GM12878 (cell line): ENCODE results near the gene ARHGEF17. TPM values are rescaled to one million over a fixed set of nuclear protein-coding genes. Genes with fewer than 3 reads are reported as not detected.

Source experiments
- ATAC-seq: fragments of 200-7000 bp; cut with Tn5 transposase; 3 replicates; pipeline ENCODE4 v1.9.1; 2020; ENCODE audit warnings: mild to moderate bottlenecking, moderate library complexity
- BruUV-seq: library from RNA; stranded (reverse); fragments of 400-500 nt; replicated peaks from 2 replicates; lab custom pipeline; 2021; lab: Mats Ljungman, UMichigan
- CTCF ChIA-PET: fragments of 300-600 bp; sonication (Branson Sonifier 250); formaldehyde crosslinking; extraction: SDS; loops from one replicate; lab custom pipeline; 2021; ENCODE audit warnings: inconsistent platforms; lab: Yijun Ruan, JAX
- POLR2A ChIA-PET: fragments of 350-600 bp; formaldehyde crosslinking; extraction: SDS; loops from one replicate; lab custom pipeline; 2021; ENCODE audit warnings: inconsistent platforms; lab: Charles Lee
- RAD21 ChIA-PET: fragments of 300-600 bp; sonication (Branson Sonifier 250); formaldehyde crosslinking; loops from one replicate; lab custom pipeline; 2023; ENCODE audit warnings: antibody characterized with exemption; ENCODE audit not compliant: unreplicated experiment; lab: Charles Lee
- SMC1A ChIA-PET: fragments of 300-600 bp; sonication (Branson Sonifier 250); formaldehyde crosslinking; loops from one replicate; lab custom pipeline; 2023; ENCODE audit not compliant: unreplicated experiment, uncharacterized antibody; lab: Charles Lee
- DNase-seq: peaks from one replicate; pipeline ENCODE4 v3.0.0-alpha.2; 2011; ENCODE audit warnings: low read depth, low spot score
- FAIRE-seq: peaks from 3 replicates; lab custom pipeline; 2011; peaks lifted over from hg19 to GRCh38; lab: Jason Lieb, UNC
- H2AFZ ChIP-seq: 2 replicates; pipeline ENCODE4 v1.6.0; 2011; ENCODE audit warnings: low read depth, low read length, control low read depth; ENCODE audit not compliant: control insufficient read depth
- H3K27ac ChIP-seq: 2 replicates; pipeline ENCODE4 v1.5.1; 2011; ENCODE audit warnings: control low read depth; ENCODE audit not compliant: control insufficient read depth, insufficient read depth
- H3K27me3 ChIP-seq, 2 experiments: replicated peaks in 1 of 2; 2 replicates each; pipeline versions ENCODE4 v1.6.0 to v1.6.1; 2011; ENCODE audit warnings: low read length in 1 of 2; ENCODE audit not compliant: control insufficient read depth in 2 of 2, insufficient read depth in 2 of 2
- H3K36me3 ChIP-seq, 2 experiments: 2 replicates each; pipeline ENCODE4 v1.5.1; 2011; ENCODE audit warnings: low read length in 1 of 2; ENCODE audit not compliant: control insufficient read depth in 2 of 2, insufficient read depth in 2 of 2
- H3K4me1 ChIP-seq: 2 replicates; pipeline ENCODE4 v1.6.1; 2011; ENCODE audit warnings: mild to moderate bottlenecking, low read length, moderate library complexity, mixed read lengths; ENCODE audit not compliant: control insufficient read depth, insufficient read depth
- H3K4me2 ChIP-seq: 2 replicates; pipeline ENCODE4 v1.6.0; 2011; ENCODE audit warnings: control low read depth; ENCODE audit not compliant: control insufficient read depth, insufficient read depth
- H3K4me3 ChIP-seq: fragments of 200-600 bp; sonication (generic); 2 replicates; pipeline ENCODE4 v1.5.1; 2016
- H3K79me2 ChIP-seq: 2 replicates; pipeline ENCODE4 v1.6.0; 2011; ENCODE audit warnings: low read length; ENCODE audit not compliant: control insufficient read depth, insufficient read depth
- H3K9ac ChIP-seq: 2 replicates; pipeline ENCODE4 v1.8.0; 2011; ENCODE audit warnings: low read length, control low read depth, mixed read lengths; ENCODE audit not compliant: control insufficient read depth, insufficient read depth
- H3K9me3 ChIP-seq: replicated peaks from 3 replicates; pipeline ENCODE4 v1.5.1; 2011; ENCODE audit warnings: mild to moderate bottlenecking, low read length; ENCODE audit not compliant: control insufficient read depth, insufficient read depth
- H4K20me1 ChIP-seq: 2 replicates; pipeline ENCODE4 v1.6.0; 2011; ENCODE audit not compliant: control insufficient read depth, insufficient read depth
- HDGF ChIP-seq: fragments of 450-650 bp; IDR thresholded peaks from 2 replicates; pipeline ENCODE4 v1.6.1; 2016; ENCODE audit warnings: antibody characterized with exemption
- MLLT1 ChIP-seq: fragments of 450-650 bp; IDR thresholded peaks from 2 replicates; pipeline ENCODE4 v1.6.1; 2016; ENCODE audit warnings: mild to moderate bottlenecking
- MXI1 ChIP-seq: fragments of 150-350 bp; IDR thresholded peaks from 2 replicates; pipeline ENCODE4 v1.6.1; 2011; ENCODE audit warnings: low read depth, mild to moderate bottlenecking, inconsistent platforms, low read length, improper control_type of control experiment
- MYB ChIP-seq: fragments of 150-350 bp; IDR thresholded peaks from 2 replicates; pipeline ENCODE4 v1.6.1; 2014; ENCODE audit warnings: mild to moderate bottlenecking, low read depth, low read length, borderline replicate concordance
- NKRF ChIP-seq: fragments of 450-650 bp; conservative IDR thresholded peaks from 2 replicates; pipeline ENCODE4 v1.6.1; 2017; ENCODE audit warnings: mild to moderate bottlenecking, moderate library complexity
- PAX5 ChIP-seq: IDR thresholded peaks from 2 replicates; pipeline ENCODE4 v1.6.1; 2011; ENCODE audit warnings: low read depth, low read length, borderline replicate concordance
- REST ChIP-seq: IDR thresholded peaks from 2 replicates; pipeline ENCODE4 v1.6.1; 2012; ENCODE audit warnings: mild to moderate bottlenecking, low read depth, low read length
- SMARCA5 ChIP-seq: fragments of 450-650 bp; IDR thresholded peaks from 2 replicates; pipeline ENCODE4 v1.6.1; 2017; ENCODE audit warnings: mild to moderate bottlenecking
- TBL1XR1 ChIP-seq: IDR thresholded peaks from 2 replicates; pipeline ENCODE4 v1.6.1; 2012; ENCODE audit warnings: low read depth, low read length, improper control_type of control experiment
- WGBS: methylation state at CpG from one replicate; pipeline ENCODE4 v1.1.6; 2016; ENCODE audit warnings: low lambda C conversion rate; ENCODE audit not compliant: insufficient replicate concordance, insufficient coverage; ENCODE audit errors: missing lambda C conversion rate; 5-methylcytosine and 5-hydroxymethylcytosine counted together
- in situ Hi-C: fragments of 300-500 bp; cut with MboI; formaldehyde crosslinking; loops from 9 replicates; pipeline ENCODE4 v1.14.3; 2018; ENCODE audit warnings: mixed read lengths
- intact Hi-C: fragments of 100-400 bp; cut with micrococcal nuclease; formaldehyde crosslinking; loops from one replicate; pipeline ENCODE4 v1.14.2; 2022; ENCODE audit not compliant: unreplicated experiment
- polyA plus RNA-seq, 11 experiments: library from polyadenylated mRNA; depleted of rRNA in 4 of 11; unstranded in 6 of 11; stranded (reverse) in 5 of 11; fragments of >200 nt; fragmentation: Nextera tagmentation in 4 of 11; fragmentation: Illumina TruSeq in 1 of 11; extraction: Ambion mirVana in 4 of 11; extraction: Trizol in 1 of 11; gene quantifications; 1 replicate in 1 of 11; 2 replicates in 10 of 11; pipeline versions ENCODE4 v1.2.1 to v1.2.3, GENCODE V29; 2011 to 2016; ENCODE audit warnings: inconsistent platforms in 2 of 11, missing spikeins in 2 of 11, low read depth in 1 of 11
- total RNA-seq, 4 experiments: library from RNA; depleted of rRNA in 3 of 4; stranded (reverse); fragments of >200 nt in 3 of 4; fragmentation: Illumina TruSeq in 1 of 4; extraction: Trizol in 1 of 4; gene quantifications; 2 replicates each; pipeline versions ENCODE4 v1.2.1 to v1.2.3, GENCODE V29; 2013 to 2021

ARHGEF17 gene
- total and polyA plus RNA-seq, 10 of the 15 experiments (the other 5 are each of a cell fraction or from before 2014, with no cell fraction given): 0.15 to 11.0 (median 1.7) TPM

GRCh38 chr11:73298233-73298632 lies 9.8 kb upstream of the ARHGEF17 start:
- no TSS peak for BruUV-seq
- Histone ChIP-seq H3K9ac (no peak overlapping the region), H3K4me3 (no peak overlapping the region), H3K27ac (no peak overlapping the region), H2AFZ (no peak overlapping the region), H3K36me3 (no peaks in the 10 kb centered on the region), H3K4me2 (no peak overlapping the region), H3K9me3 (no peaks in the 10 kb centered on the region), H3K4me1 (no peaks in the 10 kb centered on the region), H3K79me2 (no peaks in the 10 kb centered on the region), H4K20me1 (no peaks in the 10 kb centered on the region), H3K27me3 (no peaks in the 10 kb centered on the region; a peak in 1 of 4 replicates)
- ChIA-PET SMC1A (interaction anchor here (0.9 to 3.0 kb wide), 5 partner anchors 9 to 613 kb away, joined by 3 to 24 read pairs (median 7); partner anchors contain the start of gene ARHGEF17), CTCF (interaction anchor here (0.6 to 17.3 kb wide), 14 partner anchors 9 to 918 kb away, joined by 3 to 326 read pairs (median 8); no protein-coding TSS in a partner anchor), POLR2A (interaction anchor here (0.6 kb wide), 1 partner anchor 510 kb away, joined by 3 read pairs; no protein-coding TSS in a partner anchor), RAD21 (interaction anchor here (0.8 to 13.3 kb wide), 7 partner anchors 9 to 81 kb away, joined by 3 to 227 read pairs (median 4); no protein-coding TSS in a partner anchor)
- intact Hi-C loops (no loop called here), in situ Hi-C loops (no loop called here)
- no peak for TF ChIP-seq PAX5
- TF ChIP-seq HDGF: no peak
- no peak for TF ChIP-seq TBL1XR1
- TF ChIP-seq MLLT1: no peak
- WGBS: 36% methylated on average over 5 of the region's 5 CpGs
- ATAC-seq: no peak
- FAIRE-seq: no peak
- DNase-seq: no peak

- no peak for FAIRE-seq
- ChIA-PET POLR2A (no interaction called here), RAD21 (interaction anchor here (2.0 to 13.3 kb wide), 2 partner anchors 26 to 36 kb away, joined by 10 to 227 read pairs; no protein-coding TSS in a partner anchor), SMC1A (interaction anchor here (0.7 to 3.6 kb wide), 6 partner anchors 8 to 51 kb away, joined by 3 to 31 read pairs (median 12); partner anchors contain the start of gene ARHGEF17), CTCF (interaction anchor here (2.5 to 17.3 kb wide), 7 partner anchors 7 to 116 kb away, joined by 10 to 326 read pairs (median 27); no protein-coding TSS in a partner anchor)
- no peak overlapping the region for H3K27ac ChIP-seq
- in situ Hi-C loops (no loop called here), intact Hi-C loops (no loop called here)
- no peak for DNase-seq
- 9% methylated on average over 10 of the region's 10 CpGs for WGBS
- H3K9me3 ChIP-seq: no peaks in the 10 kb centered on the region
- no peaks in the 10 kb centered on the region for H3K4me1 ChIP-seq
- no peaks in the 10 kb centered on the region for H3K79me2 ChIP-seq
- no peaks in the 10 kb centered on the region for H4K20me1 ChIP-seq
- H3K36me3 ChIP-seq: no peaks in the 10 kb centered on the region
- no peak overlapping the region for H3K9ac ChIP-seq
- BruUV-seq: no TSS peak
- no peak for ATAC-seq
- H3K4me2 ChIP-seq: no peak overlapping the region
- H2AFZ ChIP-seq: no peak overlapping the region
- H3K4me3 ChIP-seq: no peak overlapping the region
- no peaks in the 10 kb centered on the region for H3K27me3 ChIP-seq
- TF ChIP-seq NKRF: no peak
- TF ChIP-seq SMARCA5: no peak
- no peak for TF ChIP-seq REST
- no peak for TF ChIP-seq MXI1
- TF ChIP-seq MYB: no peak
These were observed 8.3 kb upstream of the ARHGEF17 start for GRCh38 chr11:73299751-73300150.
